Measurements from ENCODE around the gene TMEM233. TPM values are rescaled to one million over a fixed set of nuclear protein-coding genes. Genes with fewer than 3 reads are reported as not detected.
"Not testable (repeated sequence)": the region's sequence is repeated elsewhere in the genome, so short reads cannot be mapped to it uniquely, and the experiment has no call there.

The TMEM233 gene
- total RNA-seq, 1 donor from 2014 or later: not detected

DNA sequence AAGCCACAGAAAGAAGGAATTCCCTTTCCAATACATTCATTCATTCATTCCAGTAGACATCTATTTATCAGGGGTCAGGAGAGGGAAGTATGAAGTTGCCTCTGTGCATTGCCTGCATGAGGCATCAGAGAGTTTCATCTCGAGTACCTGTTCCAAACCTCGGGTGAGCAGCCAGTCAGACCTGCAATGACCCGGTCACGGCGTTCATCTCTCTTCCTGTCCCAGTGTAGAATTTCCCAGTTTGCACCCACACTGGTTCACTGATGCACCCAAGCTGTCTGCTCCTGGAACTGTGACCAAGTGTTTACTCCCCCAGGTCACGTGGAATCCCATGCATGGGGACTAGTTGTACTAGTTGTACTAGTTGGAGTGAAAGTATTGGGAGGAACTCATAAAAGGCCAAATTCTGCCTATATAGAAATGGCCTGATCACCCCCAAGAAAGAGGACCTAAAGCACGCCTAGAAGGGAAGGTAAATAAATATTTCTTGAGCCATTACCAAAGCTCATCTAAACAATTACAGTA lies 52.0 kb downstream of the TMEM233 start:
- no peak overlapping the region for H3K4me3 Mint-ChIP-seq
- DNase-seq (ENCODE audit: low spot score in 2 of 2, unreplicated experiment in 2 of 2): no peak
- no peak overlapping the region for H3K27ac Mint-ChIP-seq
- peaks cover 41% of the 10 kb centered on the region for H3K27me3 Mint-ChIP-seq (ENCODE audit: low read depth)
- TF ChIP-seq, protein P1, sequence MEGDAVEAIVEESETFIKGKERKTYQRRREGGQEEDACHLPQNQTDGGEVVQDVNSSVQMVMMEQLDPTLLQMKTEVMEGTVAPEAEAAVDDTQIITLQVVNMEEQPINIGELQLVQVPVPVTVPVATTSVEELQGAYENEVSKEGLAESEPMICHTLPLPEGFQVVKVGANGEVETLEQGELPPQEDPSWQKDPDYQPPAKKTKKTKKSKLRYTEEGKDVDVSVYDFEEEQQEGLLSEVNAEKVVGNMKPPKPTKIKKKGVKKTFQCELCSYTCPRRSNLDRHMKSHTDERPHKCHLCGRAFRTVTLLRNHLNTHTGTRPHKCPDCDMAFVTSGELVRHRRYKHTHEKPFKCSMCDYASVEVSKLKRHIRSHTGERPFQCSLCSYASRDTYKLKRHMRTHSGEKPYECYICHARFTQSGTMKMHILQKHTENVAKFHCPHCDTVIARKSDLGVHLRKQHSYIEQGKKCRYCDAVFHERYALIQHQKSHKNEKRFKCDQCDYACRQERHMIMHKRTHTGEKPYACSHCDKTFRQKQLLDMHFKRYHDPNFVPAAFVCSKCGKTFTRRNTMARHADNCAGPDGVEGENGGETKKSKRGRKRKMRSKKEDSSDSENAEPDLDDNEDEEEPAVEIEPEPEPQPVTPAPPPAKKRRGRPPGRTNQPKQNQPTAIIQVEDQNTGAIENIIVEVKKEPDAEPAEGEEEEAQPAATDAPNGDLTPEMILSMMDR (IDR thresholded peaks at IDR 0.05; ENCODE audit: unreplicated experiment): no peak
- no peaks in the 10 kb centered on the region for H3K36me3 Mint-ChIP-seq
- H3K9me3 Mint-ChIP-seq: peaks cover 7% of the 10 kb centered on the region
- no peaks in the 10 kb centered on the region for H3K4me1 Mint-ChIP-seq

DNA sequence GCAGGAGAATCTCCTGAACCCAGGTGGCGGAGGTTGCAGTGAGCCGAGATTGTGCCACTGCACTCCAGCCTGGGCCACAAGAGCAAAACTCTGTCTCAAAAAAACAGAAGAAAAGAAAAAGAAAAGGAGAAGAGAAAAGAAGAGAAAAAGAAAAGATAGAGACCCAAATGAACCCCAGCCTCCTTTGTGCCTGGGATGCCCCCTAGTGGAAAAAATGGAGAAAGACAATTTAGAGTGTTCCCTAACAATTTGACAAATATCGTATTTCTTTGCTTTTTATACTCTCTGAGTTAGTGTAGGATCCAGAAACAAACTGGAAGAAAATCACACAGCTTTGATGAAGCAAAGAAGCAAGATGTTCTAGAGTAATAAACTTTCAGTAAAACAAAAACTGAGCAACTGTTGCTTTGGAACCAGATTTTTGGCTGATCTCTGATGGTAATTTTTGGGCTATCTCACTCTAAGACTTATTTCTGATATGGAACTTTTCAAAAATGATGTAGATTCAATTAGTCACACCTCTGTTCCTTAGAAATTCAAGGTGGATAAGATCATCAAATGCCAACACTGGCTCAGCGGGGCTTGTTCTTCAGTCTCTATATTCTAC lies 55.7 kb downstream of the TMEM233 start:
- Mint-ChIP-seq H3K27ac (no peak overlapping the region), H3K4me3 (no peak overlapping the region), H3K27me3 (ENCODE audit: low read depth) (peaks cover 27% of the 10 kb centered on the region), H3K9me3 (peaks cover 32% of the 10 kb centered on the region), H3K4me1 (no peaks in the 10 kb centered on the region), H3K36me3 (no peaks in the 10 kb centered on the region)
- TF ChIP-seq, protein P1 (IDR thresholded peaks at IDR 0.05; ENCODE audit: unreplicated experiment): peak; percentile 78
- DNase-seq (ENCODE audit: low spot score in 2 of 2, unreplicated experiment in 2 of 2): no peak

- peaks cover 26% of the 10 kb centered on the region for H3K9me3 Mint-ChIP-seq
- no peaks in the 10 kb centered on the region for H3K4me1 Mint-ChIP-seq
- peaks cover 14% of the 10 kb centered on the region for H3K27me3 Mint-ChIP-seq (ENCODE audit: low read depth)
- TF ChIP-seq, protein P1 (IDR thresholded peaks at IDR 0.05; ENCODE audit: unreplicated experiment): no peak
- DNase-seq (ENCODE audit: low spot score in 2 of 2, unreplicated experiment in 2 of 2): no peak
- no peaks in the 10 kb centered on the region for H3K36me3 Mint-ChIP-seq
- H3K27ac Mint-ChIP-seq: no peak overlapping the region
- no peak overlapping the region for H3K4me3 Mint-ChIP-seq
Measured at GRCh38 chr12:119652665-119653064, 59.1 kb downstream of the TMEM233 start.

- H3K27me3 Mint-ChIP-seq (ENCODE audit: low read depth): peaks cover 27% of the 10 kb centered on the region
- peaks cover 20% of the 10 kb centered on the region for H3K9me3 Mint-ChIP-seq
- H3K36me3 Mint-ChIP-seq; H3K4me3 Mint-ChIP-seq; H3K4me1 Mint-ChIP-seq; H3K27ac Mint-ChIP-seq; DNase-seq (ENCODE audit: low spot score in 2 of 2, unreplicated experiment in 2 of 2): not testable (repeated sequence)
Measured at GRCh38 chr12:119657001-119657400, 63.4 kb downstream of the TMEM233 start.

GRCh38 chr12:119658166-119658565 lies 64.6 kb downstream of the TMEM233 start:
- H3K4me3 Mint-ChIP-seq; H3K36me3 Mint-ChIP-seq; H3K27ac Mint-ChIP-seq; DNase-seq (ENCODE audit: low spot score in 2 of 2, unreplicated experiment in 2 of 2); H3K4me1 Mint-ChIP-seq: not testable (repeated sequence)
- peaks cover 34% of the 10 kb centered on the region for H3K27me3 Mint-ChIP-seq (ENCODE audit: low read depth)
- peaks cover 11% of the 10 kb centered on the region for H3K9me3 Mint-ChIP-seq

DNA sequence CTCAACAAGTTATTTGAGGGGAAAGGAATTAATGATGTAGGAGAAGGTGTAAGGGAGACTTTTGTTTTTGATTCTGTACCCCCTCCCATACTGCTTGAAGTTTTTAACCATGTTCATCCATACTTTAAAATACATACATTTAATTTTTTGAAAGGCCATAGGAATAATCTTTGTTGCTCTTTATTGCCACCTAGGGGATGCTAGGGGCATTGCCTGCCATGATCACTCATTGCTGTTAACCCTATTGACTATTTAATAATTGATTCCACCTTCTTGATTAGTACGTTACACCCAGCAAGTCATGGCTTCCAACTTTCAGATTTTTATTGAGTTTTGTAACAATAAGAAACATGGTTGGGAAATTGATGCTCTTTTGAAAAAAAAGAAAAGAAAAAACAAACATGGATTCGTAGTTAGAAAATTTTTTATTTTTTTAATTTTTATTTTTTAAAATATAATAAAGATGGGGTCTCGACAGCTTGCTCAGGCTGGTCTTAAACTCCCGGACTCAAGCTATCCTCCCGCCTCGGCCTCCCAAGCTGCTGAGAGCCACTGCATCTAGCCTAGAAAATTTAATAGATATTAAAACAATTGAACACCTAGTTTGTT lies 65.8 kb downstream of the TMEM233 start:
- no peaks in the 10 kb centered on the region for H3K36me3 Mint-ChIP-seq
- H3K27ac Mint-ChIP-seq: no peak overlapping the region
- H3K4me3 Mint-ChIP-seq: no peak overlapping the region
- H3K27me3 Mint-ChIP-seq (ENCODE audit: low read depth): peaks cover 43% of the 10 kb centered on the region
- no peaks in the 10 kb centered on the region for H3K4me1 Mint-ChIP-seq
- DNase-seq (ENCODE audit: low spot score in 2 of 2, unreplicated experiment in 2 of 2): no peak
- TF ChIP-seq, protein P1 (IDR thresholded peaks at IDR 0.05; ENCODE audit: unreplicated experiment): peak; percentile 70
- no peaks in the 10 kb centered on the region for H3K9me3 Mint-ChIP-seq
